ENCODE measurements around the gene DISP2.
A peak's percentile ranks its signal among the peaks of the same experiment; 100 is the strongest.

DISP2 gene

GRCh38 chr15:40343512-40343911, 14.5 kb upstream of the DISP2 start:
- no peak for DNase-seq

DNA sequence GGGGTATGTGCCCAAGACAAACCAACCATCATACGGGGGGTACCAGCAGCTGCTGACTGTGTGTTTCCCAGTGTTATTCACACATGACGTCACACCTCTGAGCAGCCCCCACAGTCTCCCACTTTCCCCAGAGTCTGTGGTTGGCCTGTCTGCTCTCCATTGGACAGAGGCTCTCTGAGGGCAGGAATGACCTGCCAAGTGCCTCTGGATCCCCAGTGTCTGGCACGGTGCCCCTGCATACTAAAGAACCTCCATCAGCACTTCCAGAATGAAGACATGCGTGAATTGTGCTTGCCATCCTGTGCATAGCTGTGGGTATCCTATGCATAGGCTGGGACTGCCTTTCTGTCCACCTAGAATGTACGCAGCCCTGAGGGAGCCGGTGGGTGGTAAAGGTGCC, 13.8 kb upstream of the DISP2 start:
- no peak for DNase-seq

DNA sequence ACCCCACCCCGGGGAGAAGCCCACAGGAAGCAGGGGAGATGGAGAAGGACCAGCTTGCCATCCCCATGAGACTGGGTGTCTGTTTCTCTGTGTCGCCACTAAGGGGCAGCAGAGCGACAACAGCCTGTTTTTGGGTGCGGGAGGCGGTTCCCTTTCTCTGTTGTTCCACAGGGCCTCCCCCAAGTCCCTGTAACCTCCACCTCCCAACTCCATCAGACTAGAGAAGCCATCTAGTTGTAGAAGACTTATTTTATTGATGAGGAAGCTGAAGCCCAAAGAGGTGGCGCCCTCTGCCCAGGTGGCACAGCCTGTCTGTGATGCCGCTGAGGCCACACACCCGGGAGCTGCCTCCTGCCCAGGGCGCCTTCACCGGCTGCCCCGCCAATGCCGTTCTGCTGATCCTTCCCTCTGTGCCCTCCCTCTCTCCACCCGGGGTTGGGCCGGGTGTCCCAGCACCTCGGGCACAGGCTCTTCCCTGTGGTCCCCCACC, 13.3 kb upstream of the DISP2 start:
- DNase-seq = peak; percentile 89

DNA sequence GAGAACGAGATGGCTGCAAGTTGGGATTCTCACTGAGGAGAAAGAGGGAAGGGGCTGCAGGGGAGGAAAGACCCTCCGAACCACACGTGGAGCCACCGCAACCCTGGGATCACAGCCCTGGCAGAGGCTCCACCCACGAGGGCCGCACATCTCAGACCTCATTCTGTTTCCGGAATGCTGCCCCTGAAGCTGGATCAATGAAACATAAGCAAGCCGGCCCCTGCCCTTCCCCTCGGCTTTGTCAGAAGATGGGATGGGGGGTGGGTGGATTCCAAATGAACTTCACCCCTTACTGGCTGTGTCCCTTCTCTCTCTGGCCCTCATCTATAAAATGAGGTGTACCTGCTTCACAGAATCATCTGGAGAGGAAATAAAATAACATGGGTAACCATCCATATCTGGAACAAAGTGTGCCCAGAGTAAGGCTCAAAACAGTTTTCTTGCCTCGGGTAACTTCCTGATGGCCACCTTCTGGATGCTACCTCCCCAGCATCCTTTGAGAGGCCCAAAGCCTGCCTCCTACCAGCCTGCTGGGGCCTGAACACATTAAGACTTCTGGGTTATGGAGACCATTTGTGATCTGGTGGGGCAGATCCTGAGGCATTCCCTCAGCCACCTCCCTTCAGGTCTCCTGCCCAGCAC, 12.7 kb upstream of the DISP2 start:
- no peak for DNase-seq

DNA sequence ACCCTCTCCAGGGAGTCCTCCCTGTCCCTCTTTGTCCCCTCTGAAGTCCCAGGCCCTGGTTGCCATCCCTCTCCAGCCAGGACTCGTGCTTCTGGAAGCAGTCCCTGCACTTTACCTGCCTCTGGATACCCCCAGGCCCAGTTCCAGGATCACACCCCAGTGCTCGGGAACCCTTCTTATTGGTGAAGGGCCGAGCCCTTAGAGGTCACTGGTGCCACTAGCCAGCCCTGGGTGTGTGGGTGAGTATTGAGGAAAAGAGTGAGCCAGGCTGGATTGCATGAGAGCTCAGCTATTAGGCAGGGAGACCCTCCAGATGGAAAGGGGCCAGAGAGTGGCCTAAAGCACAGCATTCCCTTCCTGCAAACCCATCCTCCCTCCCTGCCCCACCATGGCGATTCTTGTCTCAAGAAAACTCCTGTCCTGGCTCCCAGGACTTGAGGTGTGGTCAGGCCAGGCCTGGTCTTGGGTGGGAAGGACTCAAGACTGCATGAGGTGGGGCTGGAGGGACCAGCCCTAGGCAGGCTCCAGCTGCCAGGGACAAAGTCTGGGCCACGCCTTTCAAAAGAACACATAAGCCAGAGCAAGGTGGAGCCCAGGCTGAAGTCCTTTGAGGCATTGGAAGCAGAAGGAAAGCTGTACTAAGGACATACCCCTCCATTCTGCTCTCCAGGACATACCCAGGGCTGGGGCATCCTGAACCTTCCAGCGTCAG, 12.0 kb upstream of the DISP2 start:
- no peak for DNase-seq

GRCh38 chr15:40346579-40347558, 11.2 kb upstream of the DISP2 start:
- DNase-seq = no peak

GRCh38 chr15:40347559-40348473, 10.2 kb upstream of the DISP2 start:
- DNase-seq = no peak

DNA sequence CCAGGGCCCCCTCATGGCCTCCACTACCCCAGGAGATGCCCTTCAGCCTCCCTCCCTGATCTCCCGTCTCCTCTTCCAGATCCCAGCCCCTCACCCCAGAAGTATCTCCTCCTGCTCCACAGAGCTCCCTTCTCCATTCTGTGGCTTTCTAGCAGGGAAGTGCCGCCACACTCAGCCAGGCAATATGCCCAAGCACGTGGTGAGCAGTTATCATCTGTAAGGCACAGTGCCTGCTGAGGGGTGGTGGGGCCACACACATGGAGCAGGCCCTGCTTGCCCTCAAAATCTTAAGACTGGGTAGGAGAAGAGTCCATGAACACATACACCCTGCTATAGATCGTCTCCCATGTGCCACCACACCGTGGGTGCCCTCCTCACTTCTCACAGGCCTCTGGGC, 9.5 kb upstream of the DISP2 start:
- no peak for DNase-seq

DNA sequence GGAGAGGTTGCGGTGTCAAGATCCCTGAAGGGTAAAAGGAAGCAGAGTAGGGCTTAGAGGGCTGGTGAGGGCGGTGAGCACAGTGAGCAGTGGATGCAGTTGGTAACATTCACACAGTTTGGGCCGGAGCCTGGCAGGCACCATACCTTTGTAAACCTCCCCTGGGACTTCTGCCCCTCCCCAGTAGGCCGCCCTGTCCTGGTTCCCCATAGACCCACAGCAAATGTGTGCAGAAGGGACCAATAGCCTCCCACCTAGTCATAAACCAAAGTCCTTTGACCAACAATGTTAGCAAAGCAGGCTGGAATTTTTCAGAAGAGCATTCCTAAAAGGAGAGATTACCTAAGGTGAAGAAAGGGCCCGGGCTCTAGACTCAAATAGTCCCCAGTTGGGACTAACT, 8.9 kb upstream of the DISP2 start:
- no peak for DNase-seq

DNA sequence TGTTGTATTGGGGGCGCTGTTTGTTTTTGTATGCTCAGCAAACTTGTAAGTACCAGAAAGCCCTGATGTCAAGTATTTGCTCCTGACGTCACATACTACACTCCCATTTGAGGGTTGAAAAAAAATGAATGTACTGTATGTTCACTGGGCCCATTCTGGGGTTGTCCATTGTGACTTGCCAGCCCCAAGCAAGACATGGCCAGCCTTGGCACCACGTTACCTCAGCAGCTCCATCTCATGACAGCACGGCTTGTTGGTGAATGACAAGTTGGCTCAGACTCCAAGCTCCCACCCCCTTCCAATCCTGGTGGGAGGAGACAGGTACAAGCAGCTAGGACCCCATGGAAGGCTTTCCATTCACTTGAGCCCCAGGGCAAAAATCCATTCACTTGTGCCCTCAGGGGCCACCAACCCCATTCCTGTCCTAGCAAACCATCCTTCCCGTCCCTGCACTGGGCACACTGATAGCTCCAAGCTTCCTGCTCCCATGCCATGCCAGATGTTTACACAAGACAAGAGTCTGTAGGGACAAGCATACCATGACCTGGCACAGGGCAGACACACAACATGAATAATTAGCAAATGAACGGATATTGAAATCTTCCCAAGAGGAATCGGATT, 5.6 kb upstream of the DISP2 start:
- DNase-seq = no peak

DNA sequence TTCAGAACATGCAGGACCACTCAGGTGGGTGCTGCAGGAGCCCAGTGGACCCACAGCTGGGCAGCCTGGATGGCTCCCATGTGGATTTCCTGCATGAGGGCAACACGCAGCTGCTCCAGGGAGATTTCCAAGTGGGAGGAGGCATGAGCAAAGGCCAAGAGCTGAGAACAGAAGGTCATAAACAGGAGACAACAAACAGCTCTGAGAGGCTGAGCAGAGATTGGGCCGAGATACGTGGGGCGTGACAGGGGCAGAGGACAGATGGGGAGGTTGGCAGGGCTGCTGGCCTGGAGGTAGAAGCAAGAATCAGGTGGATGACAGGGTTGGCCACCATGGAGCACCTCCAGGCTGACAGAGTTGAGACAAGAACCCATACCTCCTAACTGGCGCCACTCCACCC, 4.3 kb upstream of the DISP2 start:
- DNase-seq = no peak

DNA sequence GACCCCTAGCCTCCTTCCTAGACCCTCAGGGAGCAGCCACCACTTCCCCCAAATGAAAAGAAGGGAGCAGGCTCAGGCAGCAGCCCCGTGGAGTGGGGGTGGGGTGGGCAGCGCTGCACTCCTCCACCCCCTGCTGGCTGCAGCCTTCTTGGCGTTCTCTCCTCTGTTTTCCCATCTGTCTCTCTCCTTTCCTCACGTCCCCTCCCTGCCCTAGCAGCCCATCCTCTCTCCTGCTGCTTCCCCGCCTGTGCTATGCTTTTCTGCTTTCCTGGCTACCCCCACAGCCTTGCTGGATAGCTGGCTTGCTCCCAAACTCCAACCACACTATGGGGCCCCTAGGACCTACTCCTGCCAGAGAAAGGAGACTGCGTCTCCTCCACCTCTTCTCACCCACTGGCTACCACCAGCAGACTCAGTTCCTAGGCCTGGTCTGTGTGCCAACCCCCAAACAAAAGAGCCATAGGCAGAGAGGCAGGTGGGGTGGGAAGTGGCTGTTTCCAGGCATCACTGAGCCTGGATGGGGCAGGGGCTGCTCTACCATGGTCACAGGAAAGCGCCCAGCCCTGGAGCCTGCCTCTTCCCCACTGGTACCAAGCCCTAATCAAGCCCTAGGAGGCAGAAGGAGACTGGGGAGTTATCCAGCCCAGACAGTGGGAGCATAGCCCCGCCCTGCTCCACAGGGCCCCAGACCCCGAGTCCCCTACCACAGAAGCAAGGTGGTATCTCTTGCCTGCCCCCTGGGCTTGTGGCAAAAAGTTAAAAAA, 3.4 kb upstream of the DISP2 start:
- no peak for DNase-seq

GRCh38 chr15:40355976-40356585, 1.9 kb upstream of the DISP2 start:
- no peak for DNase-seq

- no peak for DNase-seq
Measured at GRCh38 chr15:40357246-40357645, 773 bp upstream of the DISP2 start.

- peak; percentile 76 for DNase-seq
Measured at GRCh38 chr15:40358471-40359353, 693 bp downstream of the DISP2 start.

- no peak for DNase-seq
Measured at GRCh38 chr15:40360015-40360414, 2.0 kb downstream of the DISP2 start.

GRCh38 chr15:40361640-40362039, 3.6 kb downstream of the DISP2 start:
- DNase-seq = no peak

- DNase-seq = no peak
Measured at GRCh38 chr15:40363611-40364010, 5.6 kb downstream of the DISP2 start.

- no peak for DNase-seq
Measured at GRCh38 chr15:40364251-40364650, 6.2 kb downstream of the DISP2 start.

- DNase-seq = no peak
Measured at GRCh38 chr15:40365016-40365415, 7.0 kb downstream of the DISP2 start.
